Measurements from ENCODE around the gene SRRM4. TPM values are rescaled to one million over a fixed set of nuclear protein-coding genes. Genes with fewer than 3 reads are reported as not detected.

SRRM4 gene
- total RNA-seq, 1 experiment from 2014 or later = 0.02 TPM

GRCh38 chr12:118986050-118986449 is 4.7 kb downstream of the SRRM4 start:
- RAD21 ChIA-PET (ENCODE audit: low non-redundant PET in 1 of 2, low total read pairs in 2 of 2, uncharacterized antibody in 2 of 2, unreplicated experiment in 2 of 2) = no interaction called here
- Histone ChIP-seq H4K20me1 (ENCODE audit: insufficient read depth) (no peaks in the 10 kb centered on the region), H3K27ac (ENCODE audit: low read depth, low read length) (no peak overlapping the region), H3K9me2 (ENCODE audit: insufficient read depth) (no peaks in the 10 kb centered on the region), H2AFZ (ENCODE audit: low read depth, low read length, poor library complexity, severe bottlenecking) (no peak overlapping the region), H3K9ac (ENCODE audit: low read length) (no peak overlapping the region), H3K27me3 (ENCODE audit: insufficient read depth, low read length) (peaks cover 50% of the 10 kb centered on the region), H3K9me3 (ENCODE audit: control insufficient read depth in 1 of 2, insufficient read depth in 1 of 2, low read depth in 1 of 2, low read length in 2 of 2) (no peaks in the 10 kb centered on the region), H3K4me1 (ENCODE audit: control insufficient read depth in 1 of 2, insufficient read depth in 2 of 2, low read length in 2 of 2) (no peaks in the 10 kb centered on the region), H3K4me3 (replicated peaks in 1 of 2; ENCODE audit: low read depth in 1 of 2, low read length in 2 of 2) (no peak overlapping the region), H3K36me3 (ENCODE audit: control insufficient read depth in 1 of 2, insufficient read depth in 2 of 2, low read length in 2 of 2) (no peaks in the 10 kb centered on the region), H3K79me2 (ENCODE audit: insufficient read depth, low read length) (no peaks in the 10 kb centered on the region), H3K4me2 (ENCODE audit: low read length) (no peak overlapping the region)
- TF ChIP-seq ZFX (IDR thresholded peaks at IDR 0.05) = no peak
- no peak for TF ChIP-seq CEBPB (IDR thresholded peaks at IDR 0.05; ENCODE audit: low read depth)
- no peak for TF ChIP-seq CBX3 (IDR thresholded peaks at IDR 0.05; ENCODE audit: low read depth)
- no peak for TF ChIP-seq CTCF (IDR thresholded peaks at IDR 0.05 in 2 of 3, conservative IDR thresholded peaks at IDR 0.05 in 1 of 3; ENCODE audit: borderline replicate concordance in 1 of 3, insufficient read depth in 1 of 3, low read depth in 2 of 3, low read length in 2 of 3)
- TF ChIP-seq FOSL1 (IDR thresholded peaks at IDR 0.05; ENCODE audit: low read depth) = no peak
- TF ChIP-seq EZH2 (IDR thresholded peaks at IDR 0.05) = no peak
- TF ChIP-seq ELF1 (IDR thresholded peaks at IDR 0.05; ENCODE audit: borderline replicate concordance, low read depth) = no peak
- no peak for TF ChIP-seq SRF (IDR thresholded peaks at IDR 0.05; ENCODE audit: low read depth)
- TF ChIP-seq MAX (IDR thresholded peaks at IDR 0.05) = no peak
- no peak for TF ChIP-seq JUND (IDR thresholded peaks at IDR 0.05)
- no peak for TF ChIP-seq EGR1 (IDR thresholded peaks at IDR 0.05; ENCODE audit: low read depth)
- no peak for TF ChIP-seq RAD21 (IDR thresholded peaks at IDR 0.05; ENCODE audit: low read depth)
- no peak for TF ChIP-seq EZH2phosphoT487 (IDR thresholded peaks at IDR 0.05; ENCODE audit: borderline replicate concordance)
- no peak for TF ChIP-seq POLR2A (IDR thresholded peaks at IDR 0.05; ENCODE audit: borderline replicate concordance, extremely low read depth, insufficient read depth, insufficient read length)
- TF ChIP-seq POLR2AphosphoS5 (IDR thresholded peaks at IDR 0.05; ENCODE audit: low read depth, low read length) = no peak
- no peak for TF ChIP-seq YY1 (IDR thresholded peaks at IDR 0.05; ENCODE audit: extremely low read depth, insufficient replicate concordance, low read depth, low read length)
- no peak for TF ChIP-seq ZNF274 (IDR thresholded peaks at IDR 0.05; ENCODE audit: low read depth, low read length)
- TF ChIP-seq, protein P1, sequence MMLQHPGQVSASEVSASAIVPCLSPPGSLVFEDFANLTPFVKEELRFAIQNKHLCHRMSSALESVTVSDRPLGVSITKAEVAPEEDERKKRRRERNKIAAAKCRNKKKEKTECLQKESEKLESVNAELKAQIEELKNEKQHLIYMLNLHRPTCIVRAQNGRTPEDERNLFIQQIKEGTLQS (IDR thresholded peaks at IDR 0.05) = no peak
- TF ChIP-seq, protein P2, sequence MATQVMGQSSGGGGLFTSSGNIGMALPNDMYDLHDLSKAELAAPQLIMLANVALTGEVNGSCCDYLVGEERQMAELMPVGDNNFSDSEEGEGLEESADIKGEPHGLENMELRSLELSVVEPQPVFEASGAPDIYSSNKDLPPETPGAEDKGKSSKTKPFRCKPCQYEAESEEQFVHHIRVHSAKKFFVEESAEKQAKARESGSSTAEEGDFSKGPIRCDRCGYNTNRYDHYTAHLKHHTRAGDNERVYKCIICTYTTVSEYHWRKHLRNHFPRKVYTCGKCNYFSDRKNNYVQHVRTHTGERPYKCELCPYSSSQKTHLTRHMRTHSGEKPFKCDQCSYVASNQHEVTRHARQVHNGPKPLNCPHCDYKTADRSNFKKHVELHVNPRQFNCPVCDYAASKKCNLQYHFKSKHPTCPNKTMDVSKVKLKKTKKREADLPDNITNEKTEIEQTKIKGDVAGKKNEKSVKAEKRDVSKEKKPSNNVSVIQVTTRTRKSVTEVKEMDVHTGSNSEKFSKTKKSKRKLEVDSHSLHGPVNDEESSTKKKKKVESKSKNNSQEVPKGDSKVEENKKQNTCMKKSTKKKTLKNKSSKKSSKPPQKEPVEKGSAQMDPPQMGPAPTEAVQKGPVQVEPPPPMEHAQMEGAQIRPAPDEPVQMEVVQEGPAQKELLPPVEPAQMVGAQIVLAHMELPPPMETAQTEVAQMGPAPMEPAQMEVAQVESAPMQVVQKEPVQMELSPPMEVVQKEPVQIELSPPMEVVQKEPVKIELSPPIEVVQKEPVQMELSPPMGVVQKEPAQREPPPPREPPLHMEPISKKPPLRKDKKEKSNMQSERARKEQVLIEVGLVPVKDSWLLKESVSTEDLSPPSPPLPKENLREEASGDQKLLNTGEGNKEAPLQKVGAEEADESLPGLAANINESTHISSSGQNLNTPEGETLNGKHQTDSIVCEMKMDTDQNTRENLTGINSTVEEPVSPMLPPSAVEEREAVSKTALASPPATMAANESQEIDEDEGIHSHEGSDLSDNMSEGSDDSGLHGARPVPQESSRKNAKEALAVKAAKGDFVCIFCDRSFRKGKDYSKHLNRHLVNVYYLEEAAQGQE (IDR thresholded peaks at IDR 0.05; ENCODE audit: low read depth) = no peak
- DNase-seq (ENCODE audit: low read depth, low spot score) = no peak
- intact Hi-C loops (cut with micrococcal nuclease) = no loop called here
- CTCF ChIA-PET = no interaction called here
- POLR2A ChIA-PET = no interaction called here
- no TSS peak for BruUV-seq (replicated peaks)
- ATAC-seq = no peak

Measured in HCT116 (cell line).